Activated naive CD4-positive, alpha-beta T cell treated with anti-CD3 and anti-CD28 coated beads, Interleukin-2, amount 10 ng/mL, durations not matched to agents 7 days and 5 days (primary cell): ENCODE results near the gene GPR183.
A peak's percentile ranks its signal among the peaks of the same experiment; 100 is the strongest.

Experiments
- CTCF ChIA-PET: fragments of 350-600 bp; sonication (Branson Sonifier 250); formaldehyde crosslinking; loops from one replicate; lab custom pipeline; 2021; ENCODE audit warnings: antibody characterized with exemption; lab: Charles Lee
- DNase-seq: peaks from one replicate; pipeline ENCODE4 v3.0.0-alpha.2; 2020
- H3K27ac Mint-ChIP-seq: one replicate; pipeline ENCODE4 v1.8.0; 2021; ENCODE audit warnings: mild to moderate bottlenecking, moderate library complexity, mixed read lengths
- H3K27me3 Mint-ChIP-seq: one replicate; pipeline ENCODE4 v1.8.0; 2021; ENCODE audit warnings: mild to moderate bottlenecking, mixed read lengths
- H3K36me3 Mint-ChIP-seq: one replicate; pipeline ENCODE4 v1.8.0; 2021; ENCODE audit warnings: mixed read lengths
- H3K4me1 Mint-ChIP-seq: one replicate; pipeline ENCODE4 v1.8.0; 2021; ENCODE audit warnings: mixed read lengths
- H3K4me3 Mint-ChIP-seq: one replicate; pipeline ENCODE4 v1.8.0; 2021; ENCODE audit warnings: mild to moderate bottlenecking, moderate library complexity, mixed read lengths
- H3K9me3 Mint-ChIP-seq: one replicate; pipeline ENCODE4 v1.8.0; 2021; ENCODE audit warnings: mixed read lengths

The GPR183 gene

GRCh38 chr13:99276706-99277105 is 30.5 kb downstream of the GPR183 start:
- peaks cover 8% of the 10 kb centered on the region for H3K9me3 Mint-ChIP-seq

GRCh38 chr13:99275093-99275469 is 32.1 kb downstream of the GPR183 start:
- peaks cover 8% of the 10 kb centered on the region for H3K9me3 Mint-ChIP-seq
- CTCF ChIA-PET: interaction anchor here (0.8 to 5.1 kb wide), 7 partner anchors 9 to 160 kb away, joined by 3 to 41 read pairs (median 6); no protein-coding TSS in a partner anchor
- DNase-seq: peak; percentile 57
- H3K36me3 Mint-ChIP-seq: peaks cover 62% of the 10 kb centered on the region
- peak overlapping the region; percentile 72 for H3K27ac Mint-ChIP-seq
- H3K27me3 Mint-ChIP-seq: no peaks in the 10 kb centered on the region
- no peak overlapping the region for H3K4me3 Mint-ChIP-seq
- H3K4me1 Mint-ChIP-seq: peaks cover 85% of the 10 kb centered on the region

More at GRCh38 chr13:99276706-99277105, 30.5 kb downstream of the GPR183 start:
- no peaks in the 10 kb centered on the region for H3K27me3 Mint-ChIP-seq
- no peak overlapping the region for H3K4me3 Mint-ChIP-seq
- peaks cover 84% of the 10 kb centered on the region for H3K4me1 Mint-ChIP-seq
- CTCF ChIA-PET: interaction anchor here (0.6 to 5.1 kb wide), 4 partner anchors 79 to 158 kb away, joined by 3 to 41 read pairs (median 8); no protein-coding TSS in a partner anchor
- no peak overlapping the region for H3K27ac Mint-ChIP-seq
- H3K36me3 Mint-ChIP-seq: peaks cover 64% of the 10 kb centered on the region
- no peak for DNase-seq

GRCh38 chr13:99273128-99273527 is 34.1 kb downstream of the GPR183 start:
- CTCF ChIA-PET: interaction anchor here (0.7 to 8.2 kb wide), 7 partner anchors 9 to 164 kb away, joined by 3 to 256 read pairs (median 3); no protein-coding TSS in a partner anchor
- Mint-ChIP-seq H3K36me3 (peaks cover 46% of the 10 kb centered on the region), H3K27ac (no peak overlapping the region), H3K9me3 (peaks cover 8% of the 10 kb centered on the region), H3K27me3 (no peaks in the 10 kb centered on the region), H3K4me3 (no peak overlapping the region), H3K4me1 (peaks cover 74% of the 10 kb centered on the region)
- DNase-seq: no peak

- no peak overlapping the region for H3K4me3 Mint-ChIP-seq
- H3K36me3 Mint-ChIP-seq: peaks cover 42% of the 10 kb centered on the region
- no peak overlapping the region for H3K27ac Mint-ChIP-seq
- no peaks in the 10 kb centered on the region for H3K27me3 Mint-ChIP-seq
- H3K9me3 Mint-ChIP-seq: peaks cover 8% of the 10 kb centered on the region
- no peak for DNase-seq
- peaks cover 68% of the 10 kb centered on the region for H3K4me1 Mint-ChIP-seq
- CTCF ChIA-PET: interaction anchor here (0.7 to 10.4 kb wide), 8 partner anchors 8 to 165 kb away, joined by 3 to 282 read pairs (median 12); no protein-coding TSS in a partner anchor
These were observed 34.7 kb downstream of the GPR183 start for GRCh38 chr13:99272481-99272880.

- peaks cover 61% of the 10 kb centered on the region for H3K4me1 Mint-ChIP-seq
- H3K27ac Mint-ChIP-seq: no peak overlapping the region
- peaks cover 8% of the 10 kb centered on the region for H3K9me3 Mint-ChIP-seq
- no peak overlapping the region for H3K4me3 Mint-ChIP-seq
- H3K27me3 Mint-ChIP-seq: no peaks in the 10 kb centered on the region
- no peak for DNase-seq
- peaks cover 38% of the 10 kb centered on the region for H3K36me3 Mint-ChIP-seq
- CTCF ChIA-PET: interaction anchor here (0.8 to 10.4 kb wide), 20 partner anchors 11 to 339 kb away, joined by 3 to 282 read pairs (median 6); partner anchors contain the start of gene GPR183
These were observed 36.0 kb downstream of the GPR183 start for GRCh38 chr13:99271249-99271648.

GRCh38 chr13:99270518-99270917 is 36.7 kb downstream of the GPR183 start:
- Mint-ChIP-seq H3K27ac (no peak overlapping the region), H3K4me1 (peaks cover 58% of the 10 kb centered on the region), H3K4me3 (no peak overlapping the region), H3K9me3 (peaks cover 8% of the 10 kb centered on the region), H3K36me3 (peaks cover 38% of the 10 kb centered on the region), H3K27me3 (no peaks in the 10 kb centered on the region)
- no peak for DNase-seq
- CTCF ChIA-PET: interaction anchor here (1.0 to 10.4 kb wide), 34 partner anchors 8 to 340 kb away, joined by 3 to 282 read pairs (median 6); partner anchors contain the start of genes CLYBL and GPR183

- peaks cover 8% of the 10 kb centered on the region for H3K9me3 Mint-ChIP-seq
- no peaks in the 10 kb centered on the region for H3K27me3 Mint-ChIP-seq
- peak; percentile 38 for DNase-seq
- no peak overlapping the region for H3K4me3 Mint-ChIP-seq
- CTCF ChIA-PET: interaction anchor here (0.7 to 10.4 kb wide), 50 partner anchors 9 to 430 kb away, joined by 3 to 282 read pairs (median 6); partner anchors contain the start of genes CLYBL, GPR18, GPR183 and UBAC2
- no peak overlapping the region for H3K27ac Mint-ChIP-seq
- peaks cover 56% of the 10 kb centered on the region for H3K4me1 Mint-ChIP-seq
- peaks cover 37% of the 10 kb centered on the region for H3K36me3 Mint-ChIP-seq
These were observed 37.5 kb downstream of the GPR183 start for GRCh38 chr13:99269627-99270241.

GRCh38 chr13:99268822-99269221 is 38.4 kb downstream of the GPR183 start:
- no peaks in the 10 kb centered on the region for H3K27me3 Mint-ChIP-seq
- H3K4me3 Mint-ChIP-seq: no peak overlapping the region
- no peak overlapping the region for H3K27ac Mint-ChIP-seq
- CTCF ChIA-PET: interaction anchor here (0.7 to 10.4 kb wide), 36 partner anchors 9 to 429 kb away, joined by 3 to 282 read pairs (median 6); partner anchors contain the start of genes GPR18 and UBAC2
- peaks cover 8% of the 10 kb centered on the region for H3K9me3 Mint-ChIP-seq
- H3K36me3 Mint-ChIP-seq: peaks cover 36% of the 10 kb centered on the region
- H3K4me1 Mint-ChIP-seq: peaks cover 57% of the 10 kb centered on the region
- DNase-seq: no peak

GRCh38 chr13:99267927-99268326 is 39.3 kb downstream of the GPR183 start:
- H3K27ac Mint-ChIP-seq: no peak overlapping the region
- no peak for DNase-seq
- H3K36me3 Mint-ChIP-seq: peaks cover 29% of the 10 kb centered on the region
- peaks cover 8% of the 10 kb centered on the region for H3K9me3 Mint-ChIP-seq
- no peak overlapping the region for H3K4me3 Mint-ChIP-seq
- no peaks in the 10 kb centered on the region for H3K27me3 Mint-ChIP-seq
- peaks cover 58% of the 10 kb centered on the region for H3K4me1 Mint-ChIP-seq
- CTCF ChIA-PET: interaction anchor here (0.9 to 10.4 kb wide), 18 partner anchors 10 to 399 kb away, joined by 3 to 282 read pairs (median 7); partner anchors contain the start of genes GPR18 and UBAC2

- no peak overlapping the region for H3K4me3 Mint-ChIP-seq
- H3K27ac Mint-ChIP-seq: no peak overlapping the region
- no peak for DNase-seq
- H3K9me3 Mint-ChIP-seq: no peaks in the 10 kb centered on the region
- H3K4me1 Mint-ChIP-seq: peaks cover 57% of the 10 kb centered on the region
- CTCF ChIA-PET: interaction anchor here (0.8 to 10.4 kb wide), 26 partner anchors 14 to 421 kb away, joined by 3 to 282 read pairs (median 6); partner anchors contain the start of gene UBAC2
- no peaks in the 10 kb centered on the region for H3K27me3 Mint-ChIP-seq
- peaks cover 22% of the 10 kb centered on the region for H3K36me3 Mint-ChIP-seq
These were observed 40.4 kb downstream of the GPR183 start for GRCh38 chr13:99266827-99267226.

GRCh38 chr13:99265821-99266426 is 41.3 kb downstream of the GPR183 start:
- peak overlapping the region; percentile 65 for H3K27ac Mint-ChIP-seq
- CTCF ChIA-PET: interaction anchor here (0.6 to 10.4 kb wide), 42 partner anchors 8 to 467 kb away, joined by 3 to 282 read pairs (median 4); partner anchors contain the start of gene UBAC2
- H3K4me1 Mint-ChIP-seq: peaks cover 55% of the 10 kb centered on the region
- H3K27me3 Mint-ChIP-seq: no peaks in the 10 kb centered on the region
- no peak overlapping the region for H3K4me3 Mint-ChIP-seq
- no peaks in the 10 kb centered on the region for H3K9me3 Mint-ChIP-seq
- peaks cover 24% of the 10 kb centered on the region for H3K36me3 Mint-ChIP-seq
- DNase-seq: no peak

GRCh38 chr13:99265162-99265800 is 41.9 kb downstream of the GPR183 start:
- no peak for DNase-seq
- Mint-ChIP-seq H3K36me3 (peaks cover 19% of the 10 kb centered on the region), H3K27me3 (no peaks in the 10 kb centered on the region), H3K9me3 (no peaks in the 10 kb centered on the region), H3K4me3 (no peak overlapping the region), H3K27ac (peak overlapping the region; percentile 65), H3K4me1 (peaks cover 53% of the 10 kb centered on the region)
- CTCF ChIA-PET: interaction anchor here (0.9 to 10.4 kb wide), 29 partner anchors 10 to 425 kb away, joined by 3 to 282 read pairs (median 6); partner anchors contain the start of gene UBAC2

- Mint-ChIP-seq H3K27ac (peak overlapping the region; percentile 34), H3K4me3 (no peak overlapping the region), H3K9me3 (no peaks in the 10 kb centered on the region), H3K27me3 (no peaks in the 10 kb centered on the region), H3K4me1 (peaks cover 58% of the 10 kb centered on the region), H3K36me3 (peaks cover 28% of the 10 kb centered on the region)
- CTCF ChIA-PET: interaction anchor here (0.6 to 10.4 kb wide), 12 partner anchors 9 to 173 kb away, joined by 3 to 282 read pairs (median 4); partner anchors contain the start of gene UBAC2
- DNase-seq: no peak
These were observed 43.1 kb downstream of the GPR183 start for GRCh38 chr13:99264051-99264450.
